Mammary epithelial cell (primary cell): Measurements from ENCODE around the gene LRMDA.

Experiments
- CTCF ChIP-seq, 2 donors: IDR thresholded peaks in 1 of 2; conservative IDR thresholded peaks in 1 of 2; 2 replicates each; pipeline ENCODE4 v1.5.1; 2011 to 2012; ENCODE audit warnings: inconsistent platforms in 2 of 2, low read length in 2 of 2, mild to moderate bottlenecking in 2 of 2, control low read depth in 1 of 2, low read depth in 1 of 2; ENCODE audit not compliant: insufficient read depth in 1 of 2; ENCODE audit errors: extremely low read depth in 1 of 2
- EZH2 ChIP-seq: IDR thresholded peaks from 2 replicates; pipeline ENCODE4 v1.6.1; 2012; ENCODE audit warnings: low read length, inconsistent platforms, borderline replicate concordance

GRCh38 chr10:75862935-75863334 lies 431.5 kb downstream of the LRMDA start:
- no peak for TF ChIP-seq CTCF (conservative IDR thresholded peaks at IDR 0.05 in 1 of 2, IDR thresholded peaks at IDR 0.05 in 1 of 2; ENCODE audit: extremely low read depth in 1 of 2, insufficient read depth in 1 of 2, low read depth in 1 of 2, low read length in 2 of 2)
- no peak for TF ChIP-seq EZH2
